CD4-positive, alpha-beta T cell treated with Interleukin-15 for 4 hours (primary cell): ENCODE results near the gene SNRPN.
"Not testable (repeated sequence)": the region's sequence is repeated elsewhere in the genome, so short reads cannot be mapped to it uniquely, and the experiment has no call there.

ENCODE experiments used
- DNase-seq: peaks from one replicate; pipeline ENCODE4 v3.0.0-alpha.2; 2020; ENCODE audit warnings: low spot score

SNRPN gene

GRCh38 chr15:24971052-24971451 is 16.3 kb downstream of the SNRPN start:
- no peak for DNase-seq

GRCh38 chr15:24971772-24972171 is 17.0 kb downstream of the SNRPN start:
- DNase-seq = no peak

GRCh38 chr15:24972707-24973106 is 17.9 kb downstream of the SNRPN start:
- DNase-seq = not testable (repeated sequence)

- DNase-seq = no peak
These were observed 22.1 kb downstream of the SNRPN start for GRCh38 chr15:24976932-24977331.

- no peak for DNase-seq
These were observed 22.9 kb downstream of the SNRPN start for GRCh38 chr15:24977686-24978085.

- no peak for DNase-seq
These were observed 30.4 kb downstream of the SNRPN start for GRCh38 chr15:24985224-24985623.

- DNase-seq = no peak
These were observed 31.9 kb downstream of the SNRPN start for GRCh38 chr15:24986653-24987052.

GRCh38 chr15:25019434-25019833 is 64.6 kb downstream of the SNRPN start:
- no peak for DNase-seq

- DNase-seq = no peak
These were observed 67.4 kb downstream of the SNRPN start for GRCh38 chr15:25022233-25022632.
